Endothelial cell of umbilical vein (primary cell): ENCODE data around the gene GDNF. TPM values are rescaled to one million over a fixed set of nuclear protein-coding genes. Genes with fewer than 3 reads are reported as not detected.

ENCODE experiments used
- BruUV-seq: library from RNA; stranded (reverse); fragments of 400-500 nt; replicated peaks from 2 replicates; lab custom pipeline; 2021; lab: Mats Ljungman, UMichigan
- CTCF ChIA-PET: fragments of 300-600, 350-600 bp; sonication (Branson Sonifier 250); formaldehyde crosslinking; loops from one replicate; lab custom pipeline; 2021; ENCODE audit warnings: antibody characterized with exemption, inconsistent platforms; lab: Charles Lee
- POLR2A ChIA-PET: fragments of 300-600, 350-600 bp; sonication (Branson Sonifier 250); formaldehyde crosslinking; loops from one replicate; lab custom pipeline; 2021; ENCODE audit warnings: antibody characterized with exemption, inconsistent platforms; lab: Charles Lee
- DNase-seq: peaks from one replicate; pipeline ENCODE4 v3.0.0-alpha.2; 2011; ENCODE audit warnings: low read depth, low spot score
- FAIRE-seq: peaks from 2 replicates; lab custom pipeline; 2011; peaks lifted over from hg19 to GRCh38; lab: Jason Lieb, UNC
- H2AFZ ChIP-seq: 2 replicates; pipeline ENCODE4 v1.6.0; 2012; ENCODE audit warnings: low read depth, low read length, control low read depth, inconsistent platforms
- H3K27ac ChIP-seq: 2 replicates; pipeline ENCODE4 v1.5.1; 2011; ENCODE audit warnings: low read depth, mild to moderate bottlenecking, control low read depth, low read length, moderate library complexity; ENCODE audit not compliant: insufficient read depth
- H3K27me3 ChIP-seq, 2 experiments: 2 replicates each; pipeline versions ENCODE4 v1.6.0 to v1.6.1; 2011; ENCODE audit warnings: low read length in 2 of 2, mixed read lengths in 1 of 2; ENCODE audit not compliant: control insufficient read depth in 2 of 2, insufficient read depth in 2 of 2
- H3K36me3 ChIP-seq, 2 experiments: 2 replicates in 1 of 2; 3 replicates in 1 of 2; pipeline ENCODE4 v1.5.1; 2011; ENCODE audit warnings: low read length in 2 of 2, mild to moderate bottlenecking in 1 of 2, moderate library complexity in 1 of 2; ENCODE audit not compliant: control insufficient read depth in 2 of 2, insufficient read depth in 2 of 2; ENCODE audit errors: extremely low read depth in 1 of 2
- H3K4me1 ChIP-seq: 3 replicates; pipeline ENCODE4 v1.5.1; 2011; ENCODE audit warnings: mild to moderate bottlenecking, low read length; ENCODE audit not compliant: control insufficient read depth, insufficient read depth; ENCODE audit errors: extremely low read depth
- H3K4me2 ChIP-seq: 2 replicates; pipeline ENCODE4 v1.6.1; 2011; ENCODE audit warnings: low read length, control low read depth, mixed read lengths; ENCODE audit not compliant: insufficient read depth
- H3K4me3 ChIP-seq, 3 experiments: fragments of 200-600 bp in 1 of 3; sonication (generic), shearing (Covaris generic) in 1 of 3; replicated peaks in 1 of 3; 2 replicates each; pipeline ENCODE4 v1.5.1; 2011 to 2016; ENCODE audit warnings: control low read depth in 3 of 3, low read length in 3 of 3, mild to moderate bottlenecking in 2 of 3, inconsistent platforms in 1 of 3, low read depth in 1 of 3, moderate library complexity in 1 of 3; ENCODE audit not compliant: insufficient read depth in 1 of 3
- H3K79me2 ChIP-seq: 2 replicates; pipeline ENCODE4 v1.6.0; 2012; ENCODE audit warnings: low read length, inconsistent platforms; ENCODE audit not compliant: control insufficient read depth, insufficient read depth
- H3K9ac ChIP-seq: replicated peaks from 2 replicates; pipeline ENCODE3; 2011; ENCODE audit warnings: low read length, control low read depth; ENCODE audit not compliant: insufficient read depth; ENCODE audit errors: extremely low read depth
- H3K9me1 ChIP-seq: replicated peaks from 3 replicates; pipeline ENCODE4 v1.6.0; 2011; ENCODE audit warnings: mild to moderate bottlenecking, low read length; ENCODE audit not compliant: control insufficient read depth, insufficient read depth; ENCODE audit errors: extremely low read depth
- H3K9me3 ChIP-seq: replicated peaks from 2 replicates; pipeline ENCODE4 v1.5.1; 2012; ENCODE audit warnings: low read length, inconsistent platforms; ENCODE audit not compliant: control insufficient read depth, insufficient read depth
- H4K20me1 ChIP-seq: replicated peaks from 2 replicates; pipeline ENCODE3; 2011; ENCODE audit warnings: mild to moderate bottlenecking, low read length; ENCODE audit not compliant: control insufficient read depth, insufficient read depth; ENCODE audit errors: extremely low read depth
- EZH2 ChIP-seq: IDR thresholded peaks from 2 replicates; pipeline ENCODE4 v1.6.1; 2012; ENCODE audit warnings: borderline replicate concordance, low read depth, mild to moderate bottlenecking, moderate library complexity, low read length, inconsistent platforms; ENCODE audit not compliant: severe bottlenecking
- FOS ChIP-seq: IDR thresholded peaks from 2 replicates; pipeline ENCODE4 v1.6.1; 2011; ENCODE audit warnings: mild to moderate bottlenecking, low read length, moderate library complexity, borderline replicate concordance; ENCODE audit not compliant: insufficient read depth
- GATA2 ChIP-seq: IDR thresholded peaks from 2 replicates; pipeline ENCODE4 v1.7.0; 2011; ENCODE audit warnings: low read depth, mild to moderate bottlenecking, moderate library complexity, mixed read lengths, low read length; ENCODE audit not compliant: insufficient read length, insufficient read depth
- JUN ChIP-seq: IDR thresholded peaks from 2 replicates; pipeline ENCODE4 v1.6.1; 2011; ENCODE audit warnings: borderline replicate concordance, low read depth; ENCODE audit not compliant: insufficient read length, insufficient read depth
- MYC ChIP-seq: IDR thresholded peaks from one replicate; pipeline ENCODE4 v1.6.1; 2011; ENCODE audit warnings: mild to moderate bottlenecking, low read depth, low read length
- POLR2A ChIP-seq: IDR thresholded peaks from 2 replicates; pipeline ENCODE4 v1.6.1; 2012; ENCODE audit warnings: low read depth, mild to moderate bottlenecking, control low read depth, low read length
- POLR2AphosphoS5 ChIP-seq: IDR thresholded peaks from 2 replicates; pipeline ENCODE4 v1.6.1; 2012; ENCODE audit warnings: low read depth, mild to moderate bottlenecking, control low read depth, low read length, moderate library complexity; ENCODE audit not compliant: insufficient read depth
- dilution Hi-C: fragments of 300-500 bp; cut with MboI; formaldehyde crosslinking; loops from one replicate; pipeline ENCODE4 v1.15.0; 2019; ENCODE audit warnings: low sequenced_read_pairs; ENCODE audit not compliant: extremely low pct_ligation_motif_present
- intact Hi-C: fragments of 100-400 bp; cut with micrococcal nuclease; formaldehyde crosslinking; loops from one replicate; pipeline ENCODE4 v1.10.0; 2022
- polyA plus RNA-seq, 4 experiments: library from polyadenylated mRNA; depleted of rRNA in 3 of 4; stranded (reverse) in 3 of 4; unstranded in 1 of 4; fragments of >200 nt; gene quantifications; 2 replicates each; pipeline versions ENCODE4 v1.2.1 to v1.2.3, GENCODE V29; 2011 to 2012; ENCODE audit warnings: missing spikeins in 1 of 4
- total RNA-seq: library from RNA; stranded (reverse); gene quantifications from 2 replicates; pipeline ENCODE4 v1.2.3, GENCODE V29; 2021
- TF ChIP-seq, protein P1 (sequence below), 2 donors: IDR thresholded peaks; 1 replicate in 1 of 2; 2 replicates in 1 of 2; pipeline ENCODE4 v1.5.1; 2011; ENCODE audit warnings: low read length in 2 of 2, mild to moderate bottlenecking in 2 of 2, moderate library complexity in 2 of 2, control low read depth in 1 of 2, inconsistent platforms in 1 of 2, low read depth in 1 of 2; ENCODE audit not compliant: insufficient read depth in 1 of 2; ENCODE audit errors: extremely low read depth in 1 of 2
- TF ChIP-seq, protein P2 (sequence below): IDR thresholded peaks from 2 replicates; pipeline ENCODE4 v1.6.1; 2011; ENCODE audit not compliant: insufficient read depth, insufficient read length

GDNF gene
- total and polyA plus RNA-seq, 2 donors (not counting 3 experiments of a cell fraction or from before 2014, with no cell fraction given): not detected

DNA sequence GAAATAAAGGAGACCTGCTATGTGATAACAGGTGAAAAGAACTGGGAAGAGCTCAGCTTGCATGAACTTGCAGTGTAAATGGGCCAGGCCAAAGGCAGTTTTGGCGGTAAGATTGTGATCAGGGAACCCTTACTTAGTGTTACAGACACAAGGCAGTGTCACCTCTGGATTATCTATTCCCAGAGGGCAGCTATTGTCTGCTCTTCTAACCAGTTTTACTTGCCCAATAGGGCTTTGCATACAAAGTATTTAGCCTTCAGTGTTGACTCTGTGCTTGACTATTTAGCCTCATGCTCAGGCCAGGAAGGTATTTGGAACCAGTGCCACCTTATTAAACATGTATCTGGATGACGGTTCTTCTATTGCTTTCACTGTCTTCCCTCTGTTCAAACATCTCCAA, 38.3 kb downstream of the GDNF start:
- ChIA-PET CTCF (no interaction called here), POLR2A (no interaction called here)
- DNase-seq (no peak), FAIRE-seq (no peak)
- Histone ChIP-seq H3K27ac (no peak overlapping the region), H3K9me1 (no peaks in the 10 kb centered on the region), H4K20me1 (no peaks in the 10 kb centered on the region), H3K27me3 (peaks cover 5 to 6% of the 10 kb centered on the region in 2 experiments), H2AFZ (no peak overlapping the region), H3K36me3 (no peaks in the 10 kb centered on the region), H3K4me2 (no peak overlapping the region), H3K9ac (no peak overlapping the region), H3K4me3 (no peak overlapping the region), H3K9me3 (no peaks in the 10 kb centered on the region), H3K4me1 (no peaks in the 10 kb centered on the region), H3K79me2 (no peaks in the 10 kb centered on the region)
- TF ChIP-seq, protein P1, sequence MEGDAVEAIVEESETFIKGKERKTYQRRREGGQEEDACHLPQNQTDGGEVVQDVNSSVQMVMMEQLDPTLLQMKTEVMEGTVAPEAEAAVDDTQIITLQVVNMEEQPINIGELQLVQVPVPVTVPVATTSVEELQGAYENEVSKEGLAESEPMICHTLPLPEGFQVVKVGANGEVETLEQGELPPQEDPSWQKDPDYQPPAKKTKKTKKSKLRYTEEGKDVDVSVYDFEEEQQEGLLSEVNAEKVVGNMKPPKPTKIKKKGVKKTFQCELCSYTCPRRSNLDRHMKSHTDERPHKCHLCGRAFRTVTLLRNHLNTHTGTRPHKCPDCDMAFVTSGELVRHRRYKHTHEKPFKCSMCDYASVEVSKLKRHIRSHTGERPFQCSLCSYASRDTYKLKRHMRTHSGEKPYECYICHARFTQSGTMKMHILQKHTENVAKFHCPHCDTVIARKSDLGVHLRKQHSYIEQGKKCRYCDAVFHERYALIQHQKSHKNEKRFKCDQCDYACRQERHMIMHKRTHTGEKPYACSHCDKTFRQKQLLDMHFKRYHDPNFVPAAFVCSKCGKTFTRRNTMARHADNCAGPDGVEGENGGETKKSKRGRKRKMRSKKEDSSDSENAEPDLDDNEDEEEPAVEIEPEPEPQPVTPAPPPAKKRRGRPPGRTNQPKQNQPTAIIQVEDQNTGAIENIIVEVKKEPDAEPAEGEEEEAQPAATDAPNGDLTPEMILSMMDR (IDR thresholded peaks at IDR 0.05; ENCODE audit: extremely low read depth in 1 of 2, insufficient read depth in 1 of 2, low read depth in 1 of 2, low read length in 2 of 2): no peak
- no peak for TF ChIP-seq GATA2
- TF ChIP-seq FOS: no peak
- no peak for TF ChIP-seq MYC
- TF ChIP-seq, protein P2, sequence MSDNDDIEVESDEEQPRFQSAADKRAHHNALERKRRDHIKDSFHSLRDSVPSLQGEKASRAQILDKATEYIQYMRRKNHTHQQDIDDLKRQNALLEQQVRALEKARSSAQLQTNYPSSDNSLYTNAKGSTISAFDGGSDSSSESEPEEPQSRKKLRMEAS: no peak
- TF ChIP-seq POLR2A: no peak
- no peak for TF ChIP-seq JUN
- TF ChIP-seq POLR2AphosphoS5: no peak
- no peak for TF ChIP-seq EZH2
- intact Hi-C loops: no loop called here
- dilution Hi-C loops: no loop called here
- BruUV-seq: no TSS peak
